GM18517 (cell line): Measurements from ENCODE around the gene BDP1.
"Not testable (repeated sequence)": the region's sequence is repeated elsewhere in the genome, so short reads cannot be mapped to it uniquely, and the experiment has no call there.

Experiments used
- ATAC-seq: cut with Tn5 transposase; IDR thresholded peaks from one replicate; pipeline ENCODE4 v1.9.1; 2021; ENCODE audit warnings: mild to moderate bottlenecking, moderate library complexity; ENCODE audit not compliant: unreplicated experiment

Gene BDP1

DNA sequence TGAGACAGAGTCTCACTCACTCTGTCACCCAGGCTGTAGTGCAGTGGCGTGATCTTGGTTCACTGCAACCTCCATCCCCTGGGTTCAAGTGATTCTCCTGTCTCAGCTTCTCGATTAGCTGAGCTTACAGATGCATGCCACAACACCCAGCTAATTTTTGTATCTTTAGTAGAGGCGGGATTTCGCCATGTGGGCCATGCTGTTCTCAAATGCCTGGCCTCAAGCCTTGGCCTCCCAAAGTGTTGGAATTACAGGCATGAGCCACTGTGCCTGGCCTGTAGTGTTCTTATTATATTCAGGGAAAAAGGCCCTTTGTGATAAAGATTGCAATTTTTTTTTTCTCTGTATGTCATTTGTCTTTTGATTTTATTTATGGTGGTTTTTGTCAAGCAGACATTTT lies 107.7 kb downstream of the BDP1 start:
- ATAC-seq: no peak

DNA sequence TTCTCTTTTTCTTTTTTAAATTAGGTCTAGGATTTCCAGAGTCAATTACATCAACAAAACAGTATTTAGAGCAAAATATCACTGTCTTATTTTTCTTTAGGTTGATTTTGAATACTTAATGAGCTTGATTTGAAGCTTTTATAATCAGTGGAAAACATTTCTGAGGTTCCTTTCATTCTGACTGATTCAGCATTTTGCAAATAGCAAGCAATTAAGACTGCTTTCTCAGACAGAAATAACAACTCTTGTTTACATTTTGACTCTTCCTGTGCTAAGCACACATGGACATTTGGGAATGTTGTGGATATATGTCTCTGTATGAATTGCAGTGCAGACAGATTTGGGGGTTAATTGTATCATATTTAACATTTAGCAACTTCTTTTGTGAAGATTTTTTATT lies 109.4 kb downstream of the BDP1 start:
- no peak for ATAC-seq

DNA sequence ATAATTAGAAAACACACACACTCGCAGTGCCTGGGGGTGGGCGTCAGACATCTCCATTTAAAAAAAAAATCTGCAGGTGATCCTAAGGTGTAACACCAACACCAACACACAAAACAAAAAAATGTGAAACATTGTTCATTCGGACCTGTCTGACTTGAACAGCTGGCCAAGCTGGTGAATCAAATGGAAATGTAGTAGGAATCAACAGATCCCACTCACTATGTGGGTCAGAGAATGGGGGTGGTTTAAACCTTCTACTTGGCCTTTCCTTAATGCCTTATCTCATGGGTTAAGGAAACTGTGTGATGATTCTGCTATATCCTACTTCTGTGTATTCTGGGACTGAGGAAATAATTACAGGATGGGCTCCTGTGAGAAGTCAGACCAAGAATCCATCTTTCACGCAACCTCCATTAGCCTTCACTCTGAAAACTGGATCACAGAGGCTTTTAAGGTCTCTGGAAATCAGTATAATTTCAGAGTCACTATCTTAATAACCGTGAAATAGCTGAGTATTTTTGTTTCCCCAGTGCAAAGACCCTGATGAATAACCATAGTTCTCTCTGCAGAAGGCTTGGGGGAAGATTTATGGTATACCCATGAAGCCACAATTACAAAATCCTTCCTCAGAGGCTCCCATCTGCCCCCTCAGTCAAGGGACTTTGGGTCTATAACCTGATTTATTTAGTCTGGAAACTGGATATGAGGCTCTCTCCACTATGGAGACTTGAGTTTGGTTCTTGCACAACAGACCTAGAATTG lies 114.5 kb downstream of the BDP1 start:
- no peak for ATAC-seq

DNA sequence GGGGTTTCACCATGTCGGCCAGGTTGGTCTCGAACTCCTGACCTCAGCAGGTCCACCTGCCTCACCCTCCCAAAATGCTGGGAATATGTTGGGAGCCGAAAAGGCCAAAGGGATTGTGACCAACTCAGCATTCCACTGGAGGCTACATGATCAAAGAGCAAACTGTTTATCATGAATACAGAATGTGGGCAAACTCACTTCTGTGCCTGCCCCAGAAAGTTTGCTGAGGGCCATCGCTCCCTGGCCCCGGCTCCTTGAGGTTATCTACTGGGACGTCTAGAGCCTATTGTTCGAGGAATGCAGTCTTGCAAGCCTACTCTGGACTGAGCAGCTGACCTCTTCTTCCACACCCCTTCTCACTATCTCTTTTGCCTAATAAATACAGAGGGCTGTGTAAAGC lies 116.4 kb downstream of the BDP1 start:
- not testable (repeated sequence) for ATAC-seq

DNA sequence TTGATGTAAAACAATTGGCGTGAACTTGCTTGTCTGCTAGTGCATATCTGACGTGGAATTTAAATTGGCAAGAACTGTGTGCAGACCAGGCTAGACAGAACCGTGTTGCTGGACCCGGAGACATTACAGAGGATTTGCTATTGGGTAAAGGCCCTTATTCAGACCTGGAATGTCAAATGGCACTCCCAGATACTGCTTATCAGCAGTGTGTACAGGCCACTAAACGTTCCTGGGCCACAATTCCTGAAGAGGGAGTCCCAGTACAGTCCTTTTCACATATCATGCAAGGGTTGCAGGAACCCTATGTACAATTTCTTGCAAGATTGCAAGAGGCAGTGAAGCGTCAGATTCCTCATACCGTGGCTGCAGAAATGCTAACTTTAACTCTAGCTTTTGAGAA lies 118.1 kb downstream of the BDP1 start:
- ATAC-seq: no peak

DNA sequence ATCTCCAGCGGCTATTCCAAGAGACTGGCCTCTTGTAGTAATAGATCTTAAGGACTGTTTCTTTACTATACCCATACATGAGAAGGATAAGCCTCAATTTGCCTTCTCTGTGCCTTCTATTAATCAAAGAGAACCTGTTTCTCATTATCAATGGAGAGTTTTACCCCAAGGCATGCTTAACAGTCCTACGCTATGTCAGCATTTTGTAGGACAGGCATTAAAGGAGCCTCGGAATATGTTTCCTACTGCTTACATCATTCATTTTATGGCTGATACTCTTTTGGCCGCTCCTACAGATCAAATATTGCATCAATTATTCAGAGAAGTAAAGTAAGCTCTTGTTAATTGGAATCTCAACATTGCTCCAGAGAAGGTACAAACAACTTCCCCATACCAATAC lies 120.1 kb downstream of the BDP1 start:
- ATAC-seq: not testable (repeated sequence)

DNA sequence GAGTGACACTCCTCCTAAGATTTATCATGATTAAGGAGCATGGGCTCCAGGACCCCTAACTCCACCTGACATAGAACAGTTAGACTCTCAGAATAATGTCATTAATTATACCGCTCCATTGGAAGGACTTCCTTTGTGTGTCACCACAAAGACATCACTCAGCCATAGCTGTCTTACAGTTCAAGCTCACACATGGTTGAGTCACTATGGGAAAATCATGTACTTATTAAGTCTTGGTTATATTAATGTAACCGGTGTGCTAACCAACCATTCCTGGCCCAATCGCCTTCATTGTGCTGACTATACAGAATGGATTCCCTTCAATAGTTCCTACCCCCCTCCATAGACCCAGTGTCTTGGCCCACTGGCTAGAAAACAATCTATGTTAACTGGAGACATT lies 120.8 kb downstream of the BDP1 start:
- ATAC-seq: no peak

DNA sequence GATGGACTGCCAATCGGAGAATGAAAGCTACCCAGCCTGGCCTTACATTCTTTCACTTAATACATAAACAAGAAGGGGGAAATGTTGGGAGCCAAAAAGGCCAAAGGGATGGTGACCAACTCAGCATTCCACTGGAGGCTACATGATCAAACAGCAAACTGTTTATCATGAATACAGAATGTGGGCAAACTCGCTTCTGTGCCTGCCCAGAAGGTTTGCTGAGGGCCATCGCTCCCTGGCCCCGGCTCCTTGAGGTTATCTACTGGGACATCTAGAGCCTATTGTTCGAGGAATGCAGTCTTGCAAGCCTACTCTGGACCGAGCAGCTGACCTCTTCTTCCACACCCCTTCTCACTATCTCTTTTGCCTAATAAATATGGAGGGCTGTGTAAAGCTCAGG lies 122.4 kb downstream of the BDP1 start:
- not testable (repeated sequence) for ATAC-seq

DNA sequence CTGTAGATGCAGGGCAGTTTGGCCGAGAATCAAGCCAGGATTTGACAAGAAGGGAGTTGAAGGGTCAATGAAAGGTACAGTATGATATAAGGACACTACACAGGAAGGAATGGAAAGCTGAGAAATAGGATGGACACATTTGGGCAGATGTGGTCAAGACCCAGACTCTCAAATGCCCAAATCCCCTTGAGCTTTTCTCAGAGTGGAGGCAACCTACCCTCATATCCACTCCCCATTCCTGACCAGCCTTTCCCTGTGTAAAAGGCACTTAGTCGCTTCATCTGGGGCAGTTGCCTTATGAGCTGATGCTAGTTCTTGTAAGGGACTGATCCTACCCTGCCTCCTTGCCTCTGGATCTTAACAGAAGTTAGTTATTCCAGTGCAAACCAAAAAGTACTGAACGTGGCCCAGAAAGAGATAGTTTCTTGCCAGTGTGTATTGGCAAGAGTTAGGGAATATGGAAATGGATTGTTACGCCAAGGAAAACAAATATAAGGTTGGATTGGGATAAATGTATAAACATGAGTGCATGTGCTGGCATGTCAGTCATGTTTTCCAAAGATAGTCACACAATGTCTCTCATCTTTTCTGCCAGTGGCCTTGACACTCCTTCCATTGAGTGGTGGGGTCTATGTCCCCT lies 127.6 kb downstream of the BDP1 start:
- no peak for ATAC-seq

DNA sequence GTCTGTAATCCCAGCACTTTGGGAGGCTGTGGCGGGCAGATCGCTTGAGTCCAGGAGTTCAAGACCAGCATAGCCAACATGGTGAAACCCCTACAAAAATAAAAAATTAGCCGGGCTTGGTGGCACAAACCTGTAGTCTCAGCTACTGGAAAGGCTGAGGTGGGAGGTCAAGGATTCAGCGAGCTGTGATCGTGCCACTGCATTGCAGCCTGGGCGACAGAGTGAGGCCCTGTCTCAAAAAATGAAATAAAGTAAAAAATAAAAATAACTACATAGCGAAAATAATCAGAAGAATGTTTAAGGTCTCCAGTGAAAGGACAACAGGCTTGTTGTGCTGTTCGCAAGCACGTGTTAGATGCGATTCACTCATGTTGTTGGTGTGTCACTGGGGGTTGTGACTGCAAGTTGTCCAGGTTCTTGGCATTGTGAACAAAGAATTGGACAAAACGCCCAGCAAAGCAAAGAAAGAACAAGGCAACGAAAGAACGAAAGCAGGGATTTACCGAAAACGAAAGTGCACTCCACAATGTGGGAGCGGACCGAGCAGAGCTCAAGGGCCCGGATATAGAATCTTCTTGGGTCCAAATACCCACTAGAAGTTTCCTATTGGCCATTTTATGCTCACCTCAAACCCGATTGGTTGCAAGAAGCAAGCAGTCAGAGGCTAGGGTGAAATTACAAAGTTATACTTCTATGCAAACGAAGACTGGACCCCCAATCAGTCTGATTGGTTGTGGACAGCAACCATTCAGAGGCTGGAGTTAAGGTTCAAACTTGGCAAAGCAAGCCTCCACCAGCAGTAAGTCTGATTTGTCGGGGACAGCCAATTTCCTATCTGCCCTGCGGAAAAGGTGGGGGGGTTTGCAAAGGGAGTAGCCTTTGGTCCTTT lies 130.8 kb downstream of the BDP1 start:
- ATAC-seq: no peak

DNA sequence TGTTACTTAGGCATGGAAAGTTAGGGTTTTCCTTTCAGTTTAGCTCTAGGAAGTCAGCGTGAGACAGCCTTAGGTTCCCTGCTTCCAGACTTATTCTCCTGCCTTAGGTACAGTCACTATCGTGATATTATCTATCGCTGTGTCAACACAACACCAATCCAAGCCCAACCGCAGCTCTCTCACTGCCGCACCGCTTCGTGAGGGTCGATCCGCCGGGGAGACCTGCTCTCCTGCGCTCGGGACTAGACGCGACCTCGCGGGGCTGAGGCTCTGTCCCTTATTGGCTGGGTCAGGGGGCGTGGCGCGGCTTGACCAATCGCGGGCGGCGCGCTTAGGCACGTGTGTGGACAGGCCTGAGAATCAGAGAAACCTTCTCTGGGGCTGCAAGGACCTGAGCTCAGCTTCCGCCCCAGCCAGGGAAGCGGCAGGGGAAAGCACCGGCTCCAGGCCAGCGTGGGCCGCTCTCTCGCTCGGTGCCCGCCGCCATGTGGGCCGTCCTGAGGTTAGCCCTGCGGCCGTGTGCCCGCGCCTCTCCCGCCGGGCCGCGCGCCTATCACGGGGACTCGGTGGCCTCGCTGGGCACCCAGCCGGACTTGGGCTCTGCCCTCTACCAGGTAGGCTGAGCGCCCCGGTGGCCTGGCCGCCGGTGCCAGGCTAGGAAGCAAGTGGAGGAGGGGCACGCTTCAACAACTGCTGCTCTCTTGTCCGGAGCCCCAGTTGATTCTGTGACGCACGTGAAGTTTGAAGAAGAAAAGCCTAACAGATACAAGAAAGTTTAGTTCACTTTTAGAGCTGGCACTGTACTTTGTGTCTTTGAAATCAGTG lies 131.7 kb downstream of the BDP1 start, which contains the start of gene MCCC2:
MCCC2 (plus strand) TSS at position 400 of the 825 bp plus-strand sequence; CDS start at position 486, 86 bp downstream.
- peak; percentile 96 for ATAC-seq

DNA sequence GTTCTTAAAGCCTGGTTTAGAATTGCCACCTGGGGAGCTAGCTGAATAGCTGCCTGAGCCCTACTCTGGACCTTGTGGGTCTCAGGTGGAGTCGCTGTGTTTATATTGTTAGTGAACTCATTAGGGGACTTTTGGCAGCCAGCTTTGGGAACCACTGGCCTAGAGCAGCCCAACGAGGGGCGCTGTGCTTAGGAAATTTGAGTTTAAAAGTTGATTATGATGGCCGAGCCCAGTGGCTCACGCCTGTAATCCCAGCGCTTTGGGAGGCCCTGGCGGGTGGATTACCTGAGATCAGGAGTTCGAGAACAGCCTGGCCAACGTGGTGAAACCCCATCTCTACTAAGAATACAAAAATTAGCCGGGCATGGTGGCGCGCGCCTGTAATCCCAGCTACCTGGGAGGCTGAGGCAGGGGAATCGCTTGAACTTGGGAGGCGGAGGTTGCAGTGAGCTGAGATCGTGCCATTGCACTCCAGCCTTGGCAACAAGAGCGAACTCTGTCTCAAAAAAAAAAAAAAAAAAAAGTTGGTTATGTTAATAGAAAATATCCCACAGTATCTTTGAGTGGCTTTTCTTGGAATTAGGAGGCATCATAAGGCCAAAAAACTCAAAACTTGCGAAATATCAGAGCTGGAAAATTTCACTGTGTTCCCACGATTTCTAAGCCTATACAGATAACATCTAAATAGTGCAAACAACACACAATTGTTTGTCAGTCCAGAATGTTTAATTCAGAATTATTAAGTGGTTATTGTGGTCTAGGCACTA lies 132.5 kb downstream of the BDP1 start:
- peak; percentile 13 for ATAC-seq

DNA sequence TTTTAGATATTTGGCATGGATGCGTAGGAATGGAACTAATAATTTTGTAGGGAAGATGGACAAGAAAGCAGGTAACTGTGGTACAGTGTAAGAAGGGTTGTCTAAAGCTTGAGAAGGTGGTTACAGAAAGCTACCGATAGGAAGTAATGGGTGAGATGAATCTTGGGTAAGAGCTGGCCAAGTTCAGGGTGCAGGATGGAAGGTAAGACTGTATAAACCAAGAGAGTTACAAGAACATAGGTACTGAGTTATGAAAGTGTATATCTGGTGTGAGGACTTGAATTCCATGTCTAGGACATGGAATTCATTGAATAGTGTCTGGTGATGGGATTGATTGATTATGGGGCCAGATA lies 133.1 kb downstream of the BDP1 start:
- ATAC-seq: no peak

DNA sequence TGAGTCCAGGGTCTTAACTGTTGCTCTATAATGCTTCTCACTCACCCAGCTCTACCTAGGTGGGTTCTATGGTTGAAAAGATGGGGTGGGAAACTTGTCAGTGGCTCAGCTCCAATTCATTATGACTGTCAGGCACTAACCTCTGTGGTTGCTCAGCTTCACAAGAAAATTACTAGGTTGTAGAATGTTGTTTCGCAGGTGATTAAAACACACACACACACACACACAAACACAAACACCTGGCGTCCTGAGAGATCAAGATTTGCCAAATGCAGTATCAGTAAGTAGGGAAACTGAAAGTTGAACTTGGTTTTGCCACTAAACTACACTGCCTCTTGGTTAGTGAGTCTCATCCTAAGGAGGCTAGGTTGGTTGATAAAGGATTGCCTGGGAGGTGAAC lies 134.5 kb downstream of the BDP1 start:
- ATAC-seq: no peak

DNA sequence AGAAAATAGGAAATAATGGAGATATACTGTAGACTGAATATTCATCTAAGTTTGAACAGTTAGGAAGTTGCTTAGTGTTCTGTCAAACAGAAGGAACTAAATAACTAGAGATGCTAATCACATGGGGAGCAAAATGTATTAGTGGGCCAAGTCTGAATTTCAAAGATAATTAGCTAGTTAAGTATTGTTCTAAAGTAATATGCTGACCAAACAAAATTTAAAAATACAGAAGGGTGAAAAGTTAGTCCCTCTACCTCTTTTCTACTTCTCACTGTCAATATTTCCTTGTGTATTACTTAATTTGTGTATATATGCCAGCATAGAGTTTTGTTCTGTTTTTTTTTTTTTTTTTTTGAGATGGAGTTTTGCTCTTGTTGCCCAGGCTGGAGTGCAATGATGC lies 135.6 kb downstream of the BDP1 start:
- no peak for ATAC-seq

DNA sequence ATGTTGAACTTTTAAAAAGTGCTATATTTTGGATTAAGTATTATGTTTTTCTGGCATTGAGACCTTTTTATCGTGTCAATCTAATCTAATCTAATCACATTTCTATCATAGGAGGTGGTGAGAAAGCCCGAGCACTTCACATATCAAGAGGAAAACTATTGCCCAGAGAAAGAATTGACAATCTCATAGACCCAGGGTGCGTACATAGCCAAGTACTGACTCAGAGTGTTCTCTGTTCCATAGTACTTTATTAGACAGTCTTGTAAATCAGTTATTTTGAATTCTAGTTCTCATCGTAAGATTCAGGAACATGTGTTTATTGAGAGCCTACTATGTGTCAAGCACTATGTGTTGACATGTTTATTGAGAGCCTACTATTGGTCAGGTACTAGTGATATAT lies 140.7 kb downstream of the BDP1 start:
- ATAC-seq: no peak

DNA sequence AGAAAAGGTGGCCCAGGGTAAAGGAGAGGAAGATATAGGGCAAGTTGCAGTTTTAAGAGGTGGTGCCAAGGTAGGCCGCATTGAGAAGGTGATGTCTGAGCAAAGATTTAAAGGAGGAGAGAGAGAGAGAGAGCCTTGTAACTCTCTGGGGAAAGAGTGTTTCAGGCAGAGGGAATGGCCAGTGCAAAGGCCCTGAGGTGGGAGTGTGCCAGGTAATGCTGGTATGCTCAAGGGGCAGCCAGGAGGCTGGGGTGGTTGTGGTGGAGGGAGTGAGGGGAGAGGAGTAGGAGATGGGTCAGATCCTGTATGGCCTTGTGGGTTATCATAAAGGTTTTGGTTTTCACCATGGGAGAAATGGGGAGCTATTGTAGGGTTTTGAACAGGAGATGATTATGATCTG lies 141.6 kb downstream of the BDP1 start:
- ATAC-seq: no peak

DNA sequence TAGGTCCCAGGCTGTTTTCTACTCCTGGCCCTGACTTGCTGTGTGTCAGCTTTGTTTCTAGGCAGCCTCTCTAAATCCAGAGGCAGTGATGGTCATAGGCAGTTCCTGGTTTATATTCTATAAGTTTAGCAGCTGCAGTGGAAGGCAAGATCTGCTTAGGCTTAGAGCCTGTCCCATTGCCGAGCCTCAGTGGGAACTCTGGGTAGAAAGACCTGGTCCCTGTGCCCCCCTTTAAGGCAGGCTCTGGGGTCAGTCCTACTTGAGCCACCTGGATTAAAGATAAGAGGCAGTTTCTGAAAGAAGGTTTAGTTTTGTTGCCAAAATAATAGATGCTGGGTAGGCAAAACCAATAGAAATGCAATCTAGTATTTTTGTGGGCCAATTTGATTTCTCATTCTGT lies 145.3 kb downstream of the BDP1 start:
- no peak for ATAC-seq

DNA sequence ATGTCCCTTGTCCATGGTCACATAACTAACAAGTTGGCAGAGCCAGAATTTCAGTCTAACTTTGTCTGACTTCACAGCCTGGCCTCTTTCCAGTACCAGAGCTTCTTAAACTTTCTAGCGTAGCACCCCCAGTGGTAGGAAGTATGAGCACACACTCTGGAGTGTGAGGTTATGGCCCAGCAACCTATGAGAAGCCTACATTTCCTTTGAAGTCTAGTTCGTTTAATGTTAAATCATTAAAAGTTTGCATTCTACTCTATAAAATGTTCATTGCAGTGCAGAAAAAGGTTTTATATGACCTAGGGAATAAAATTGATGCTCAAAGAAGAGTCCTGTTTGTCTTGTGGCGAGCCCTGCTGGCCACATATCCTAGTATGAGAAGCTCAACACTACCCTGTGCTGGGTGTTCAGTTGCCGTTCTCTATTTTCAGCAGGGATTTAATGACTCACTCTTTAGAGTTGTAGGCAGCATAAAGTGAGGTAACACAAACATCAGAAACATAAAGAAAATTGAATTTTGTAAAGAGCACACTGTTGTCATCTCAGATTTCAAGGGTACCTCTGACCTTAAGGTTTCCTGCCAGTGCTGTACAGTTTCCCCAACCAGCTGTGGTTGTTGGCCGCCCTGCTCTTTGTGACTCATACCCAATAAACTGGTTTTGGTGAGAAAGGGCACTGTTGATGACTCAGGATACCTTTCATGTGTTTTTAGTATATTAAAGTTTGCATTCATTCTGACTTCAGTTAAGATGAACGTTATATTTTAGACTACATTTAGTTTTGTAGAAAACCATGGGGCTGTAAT lies 146.0 kb downstream of the BDP1 start:
- ATAC-seq: peak; percentile 89
